GM12878 (cell line): ENCODE results near the gene MMP20. TPM values are rescaled to one million over a fixed set of nuclear protein-coding genes. Genes with fewer than 3 reads are reported as not detected.
A peak's percentile ranks its signal among the peaks of the same experiment; 100 is the strongest.

Experiments
- ATAC-seq: fragments of 200-7000 bp; cut with Tn5 transposase; 3 replicates; pipeline ENCODE4 v1.9.1; 2020; ENCODE audit warnings: mild to moderate bottlenecking, moderate library complexity
- BruUV-seq: library from RNA; stranded (reverse); fragments of 400-500 nt; replicated peaks from 2 replicates; lab custom pipeline; 2021; lab: Mats Ljungman, UMichigan
- CTCF ChIA-PET: fragments of 300-600 bp; sonication (Branson Sonifier 250); formaldehyde crosslinking; extraction: SDS; loops from one replicate; lab custom pipeline; 2021; ENCODE audit warnings: inconsistent platforms; lab: Yijun Ruan, JAX
- POLR2A ChIA-PET: fragments of 350-600 bp; formaldehyde crosslinking; extraction: SDS; loops from one replicate; lab custom pipeline; 2021; ENCODE audit warnings: inconsistent platforms; lab: Charles Lee
- RAD21 ChIA-PET: fragments of 300-600 bp; sonication (Branson Sonifier 250); formaldehyde crosslinking; loops from one replicate; lab custom pipeline; 2023; ENCODE audit warnings: antibody characterized with exemption; ENCODE audit not compliant: unreplicated experiment; lab: Charles Lee
- SMC1A ChIA-PET: fragments of 300-600 bp; sonication (Branson Sonifier 250); formaldehyde crosslinking; loops from one replicate; lab custom pipeline; 2023; ENCODE audit not compliant: unreplicated experiment, uncharacterized antibody; lab: Charles Lee
- DNase-seq: peaks from one replicate; pipeline ENCODE4 v3.0.0-alpha.2; 2011; ENCODE audit warnings: low read depth, low spot score
- FAIRE-seq: peaks from 3 replicates; lab custom pipeline; 2011; peaks lifted over from hg19 to GRCh38; lab: Jason Lieb, UNC
- H2AFZ ChIP-seq: 2 replicates; pipeline ENCODE4 v1.6.0; 2011; ENCODE audit warnings: low read depth, low read length, control low read depth; ENCODE audit not compliant: control insufficient read depth
- H3K27ac ChIP-seq: 2 replicates; pipeline ENCODE4 v1.5.1; 2011; ENCODE audit warnings: control low read depth; ENCODE audit not compliant: control insufficient read depth, insufficient read depth
- H3K27me3 ChIP-seq, 2 experiments: replicated peaks in 1 of 2; 2 replicates each; pipeline versions ENCODE4 v1.6.0 to v1.6.1; 2011; ENCODE audit warnings: low read length in 1 of 2; ENCODE audit not compliant: control insufficient read depth in 2 of 2, insufficient read depth in 2 of 2
- H3K36me3 ChIP-seq, 2 experiments: 2 replicates each; pipeline ENCODE4 v1.5.1; 2011; ENCODE audit warnings: low read length in 1 of 2; ENCODE audit not compliant: control insufficient read depth in 2 of 2, insufficient read depth in 2 of 2
- H3K4me1 ChIP-seq: 2 replicates; pipeline ENCODE4 v1.6.1; 2011; ENCODE audit warnings: mild to moderate bottlenecking, low read length, moderate library complexity, mixed read lengths; ENCODE audit not compliant: control insufficient read depth, insufficient read depth
- H3K4me2 ChIP-seq: 2 replicates; pipeline ENCODE4 v1.6.0; 2011; ENCODE audit warnings: control low read depth; ENCODE audit not compliant: control insufficient read depth, insufficient read depth
- H3K4me3 ChIP-seq: fragments of 200-600 bp; sonication (generic); 2 replicates; pipeline ENCODE4 v1.5.1; 2016
- H3K79me2 ChIP-seq: 2 replicates; pipeline ENCODE4 v1.6.0; 2011; ENCODE audit warnings: low read length; ENCODE audit not compliant: control insufficient read depth, insufficient read depth
- H3K9ac ChIP-seq: 2 replicates; pipeline ENCODE4 v1.8.0; 2011; ENCODE audit warnings: low read length, control low read depth, mixed read lengths; ENCODE audit not compliant: control insufficient read depth, insufficient read depth
- H3K9me3 ChIP-seq: replicated peaks from 3 replicates; pipeline ENCODE4 v1.5.1; 2011; ENCODE audit warnings: mild to moderate bottlenecking, low read length; ENCODE audit not compliant: control insufficient read depth, insufficient read depth
- H4K20me1 ChIP-seq: 2 replicates; pipeline ENCODE4 v1.6.0; 2011; ENCODE audit not compliant: control insufficient read depth, insufficient read depth
- POU2F2 ChIP-seq: IDR thresholded peaks from 3 replicates; pipeline ENCODE4 v1.6.1; 2011; ENCODE audit warnings: low read depth, mild to moderate bottlenecking, low read length, borderline replicate concordance
- RAD21 ChIP-seq: IDR thresholded peaks from 2 replicates; pipeline ENCODE4 v1.6.1; 2011; ENCODE audit warnings: mild to moderate bottlenecking, low read depth, low read length, moderate library complexity; ENCODE audit not compliant: insufficient read depth
- SMC3 ChIP-seq: IDR thresholded peaks from 2 replicates; pipeline ENCODE4 v1.6.1; 2011; ENCODE audit warnings: low read length, improper control_type of control experiment, borderline replicate concordance
- YY1 ChIP-seq: IDR thresholded peaks from 2 replicates; pipeline ENCODE4 v1.6.1; 2011; ENCODE audit warnings: low read depth, mild to moderate bottlenecking, low read length
- WGBS: methylation state at CpG from one replicate; pipeline ENCODE4 v1.1.6; 2016; ENCODE audit warnings: low lambda C conversion rate; ENCODE audit not compliant: insufficient replicate concordance, insufficient coverage; ENCODE audit errors: missing lambda C conversion rate; 5-methylcytosine and 5-hydroxymethylcytosine counted together
- in situ Hi-C: fragments of 300-500 bp; cut with MboI; formaldehyde crosslinking; loops from 9 replicates; pipeline ENCODE4 v1.14.3; 2018; ENCODE audit warnings: mixed read lengths
- intact Hi-C: fragments of 100-400 bp; cut with micrococcal nuclease; formaldehyde crosslinking; loops from one replicate; pipeline ENCODE4 v1.14.2; 2022; ENCODE audit not compliant: unreplicated experiment
- polyA plus RNA-seq, 11 experiments: library from polyadenylated mRNA; depleted of rRNA in 4 of 11; unstranded in 6 of 11; stranded (reverse) in 5 of 11; fragments of >200 nt; fragmentation: Nextera tagmentation in 4 of 11; fragmentation: Illumina TruSeq in 1 of 11; extraction: Ambion mirVana in 4 of 11; extraction: Trizol in 1 of 11; gene quantifications; 1 replicate in 1 of 11; 2 replicates in 10 of 11; pipeline versions ENCODE4 v1.2.1 to v1.2.3, GENCODE V29; 2011 to 2016; ENCODE audit warnings: inconsistent platforms in 2 of 11, missing spikeins in 2 of 11, low read depth in 1 of 11
- total RNA-seq, 4 experiments: library from RNA; depleted of rRNA in 3 of 4; stranded (reverse); fragments of >200 nt in 3 of 4; fragmentation: Illumina TruSeq in 1 of 4; extraction: Trizol in 1 of 4; gene quantifications; 2 replicates each; pipeline versions ENCODE4 v1.2.1 to v1.2.3, GENCODE V29; 2013 to 2021
- TF ChIP-seq, protein P1 (sequence below), 3 experiments: IDR thresholded peaks in 2 of 3; conservative IDR thresholded peaks in 1 of 3; 2 replicates each; pipeline ENCODE4 v1.5.1; 2011; ENCODE audit warnings: low read depth in 3 of 3, low read length in 3 of 3, mild to moderate bottlenecking in 3 of 3, control low read depth in 2 of 3, moderate library complexity in 2 of 3, inconsistent platforms in 1 of 3, mixed read lengths in 1 of 3; ENCODE audit not compliant: control insufficient read depth in 2 of 3, insufficient read depth in 1 of 3; ENCODE audit errors: extremely low read depth in 1 of 3

Gene MMP20
- total and polyA plus RNA-seq, 10 of the 15 experiments (the other 5 are each of a cell fraction or from before 2014, with no cell fraction given), result 0.10 to 0.57 (median 0.19) TPM; not detected in 2

DNA sequence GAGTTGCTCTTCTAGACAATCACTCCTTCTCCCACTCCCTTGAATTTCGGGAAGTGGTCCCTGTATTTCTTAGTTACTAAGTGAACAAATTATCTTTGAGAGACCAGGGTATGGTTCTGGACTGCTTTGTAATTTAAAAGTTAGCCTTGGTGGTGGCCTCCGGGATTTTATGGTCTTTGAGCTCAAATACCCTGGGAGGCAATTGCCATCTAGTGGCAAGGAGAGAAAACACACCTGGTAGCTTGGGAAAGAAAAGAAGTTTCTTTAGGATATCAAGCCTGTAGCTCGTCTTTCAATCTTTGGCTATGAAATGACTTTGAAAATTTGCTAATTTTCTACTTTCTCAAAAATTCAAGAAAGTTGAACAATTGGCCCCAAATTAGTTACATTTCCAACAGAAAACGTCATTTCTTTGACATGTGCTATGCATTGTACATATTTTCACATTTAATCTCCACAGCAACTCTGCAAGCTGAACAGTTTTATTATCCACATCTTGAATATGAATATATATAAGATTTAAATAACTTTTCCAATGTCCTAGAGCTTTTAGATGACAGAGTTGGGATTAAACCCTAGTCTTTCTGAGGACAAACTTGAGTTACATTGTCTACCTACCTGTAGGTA lies 41.3 kb upstream of the MMP20 start:
- no peak for FAIRE-seq
- H4K20me1 ChIP-seq, result no peaks in the 10 kb centered on the region
- no peak overlapping the region for H3K4me2 ChIP-seq
- DNase-seq, result no peak
- ChIA-PET CTCF (interaction anchor here (0.6 to 8.4 kb wide), 100 partner anchors 9 to 1280 kb away, joined by 3 to 196 read pairs (median 5); partner anchors contain the start of gene MMP20), SMC1A (interaction anchor here (0.6 to 4.6 kb wide), 57 partner anchors 8 to 806 kb away, joined by 3 to 98 read pairs (median 4); partner anchors contain the start of gene CEP126), POLR2A (interaction anchor here (0.6 to 0.9 kb wide), 4 partner anchors 53 to 372 kb away, joined by 3 to 4 read pairs (median 4); no protein-coding TSS in a partner anchor), RAD21 (interaction anchor here (0.6 to 6.3 kb wide), 59 partner anchors 8 to 1229 kb away, joined by 3 to 106 read pairs (median 4); partner anchors contain the start of gene MMP20)
- no peaks in the 10 kb centered on the region for H3K9me3 ChIP-seq
- intact Hi-C loops, result loop anchor here (1.0 to 5.0 kb wide), 5 partner anchors 46 to 378 kb away; no protein-coding TSS in a partner anchor
- WGBS, result 3% methylated on average over 4 of the region's 4 CpGs
- in situ Hi-C loops, result loop anchor here (25.0 kb wide), 1 partner anchor 804 kb away; no protein-coding TSS in a partner anchor
- no peak overlapping the region for H3K4me3 ChIP-seq
- H3K4me1 ChIP-seq, result no peaks in the 10 kb centered on the region
- no peak overlapping the region for H2AFZ ChIP-seq
- H3K9ac ChIP-seq, result no peak overlapping the region
- H3K27ac ChIP-seq, result no peak overlapping the region
- peak; percentile 76 for ATAC-seq
- peaks cover 0 to 3% of the 10 kb centered on the region in 2 experiments; a peak in 1 of 4 replicates for H3K27me3 ChIP-seq
- TF ChIP-seq SMC3, result peak; percentile 72
- TF ChIP-seq, protein P1, sequence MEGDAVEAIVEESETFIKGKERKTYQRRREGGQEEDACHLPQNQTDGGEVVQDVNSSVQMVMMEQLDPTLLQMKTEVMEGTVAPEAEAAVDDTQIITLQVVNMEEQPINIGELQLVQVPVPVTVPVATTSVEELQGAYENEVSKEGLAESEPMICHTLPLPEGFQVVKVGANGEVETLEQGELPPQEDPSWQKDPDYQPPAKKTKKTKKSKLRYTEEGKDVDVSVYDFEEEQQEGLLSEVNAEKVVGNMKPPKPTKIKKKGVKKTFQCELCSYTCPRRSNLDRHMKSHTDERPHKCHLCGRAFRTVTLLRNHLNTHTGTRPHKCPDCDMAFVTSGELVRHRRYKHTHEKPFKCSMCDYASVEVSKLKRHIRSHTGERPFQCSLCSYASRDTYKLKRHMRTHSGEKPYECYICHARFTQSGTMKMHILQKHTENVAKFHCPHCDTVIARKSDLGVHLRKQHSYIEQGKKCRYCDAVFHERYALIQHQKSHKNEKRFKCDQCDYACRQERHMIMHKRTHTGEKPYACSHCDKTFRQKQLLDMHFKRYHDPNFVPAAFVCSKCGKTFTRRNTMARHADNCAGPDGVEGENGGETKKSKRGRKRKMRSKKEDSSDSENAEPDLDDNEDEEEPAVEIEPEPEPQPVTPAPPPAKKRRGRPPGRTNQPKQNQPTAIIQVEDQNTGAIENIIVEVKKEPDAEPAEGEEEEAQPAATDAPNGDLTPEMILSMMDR (IDR thresholded peaks at IDR 0.05 in 2 of 3, conservative IDR thresholded peaks at IDR 0.05 in 1 of 3; ENCODE audit: control insufficient read depth in 2 of 3, extremely low read depth in 1 of 3, insufficient read depth in 1 of 3, low read depth in 3 of 3, low read length in 3 of 3), result peak; percentile 81 to 87 (median 82)
- TF ChIP-seq POU2F2, result no peak
- peak; percentile 97 for TF ChIP-seq RAD21
- TF ChIP-seq YY1, result 0 out of 2 replicates have a peak, but pooled peaks have one; percentile 25
- BruUV-seq, result no TSS peak
- H3K79me2 ChIP-seq, result no peaks in the 10 kb centered on the region
- H3K36me3 ChIP-seq, result no peaks in the 10 kb centered on the region
